ENCODE data around the gene CSTPP1.

- TF ChIP-seq JUN (IDR thresholded peaks at IDR 0.05; ENCODE audit: borderline replicate concordance, insufficient read depth, insufficient read length, low read depth), result no peak
- no peak for TF ChIP-seq EZH2 (IDR thresholded peaks at IDR 0.05; ENCODE audit: borderline replicate concordance, low read depth, low read length, severe bottlenecking)
- no peak for TF ChIP-seq CTCF (IDR thresholded peaks at IDR 0.05; ENCODE audit: extremely low read depth in 1 of 2, insufficient read depth in 1 of 2, low read depth in 1 of 2, low read length in 2 of 2)
- TF ChIP-seq POLR2AphosphoS5 (IDR thresholded peaks at IDR 0.05; ENCODE audit: insufficient read depth, low read depth, low read length), result no peak
- TF ChIP-seq MAX (IDR thresholded peaks at IDR 0.05; ENCODE audit: insufficient read depth, insufficient read length), result no peak
Measured at GRCh38 chr11:47132981-47133380, 196.4 kb downstream of the CSTPP1 start.

All from endothelial cell of umbilical vein (primary cell).